Measurements from ENCODE around the gene BRD4.
A peak's percentile ranks its signal among the peaks of the same experiment; 100 is the strongest.

BRD4 gene

DNA sequence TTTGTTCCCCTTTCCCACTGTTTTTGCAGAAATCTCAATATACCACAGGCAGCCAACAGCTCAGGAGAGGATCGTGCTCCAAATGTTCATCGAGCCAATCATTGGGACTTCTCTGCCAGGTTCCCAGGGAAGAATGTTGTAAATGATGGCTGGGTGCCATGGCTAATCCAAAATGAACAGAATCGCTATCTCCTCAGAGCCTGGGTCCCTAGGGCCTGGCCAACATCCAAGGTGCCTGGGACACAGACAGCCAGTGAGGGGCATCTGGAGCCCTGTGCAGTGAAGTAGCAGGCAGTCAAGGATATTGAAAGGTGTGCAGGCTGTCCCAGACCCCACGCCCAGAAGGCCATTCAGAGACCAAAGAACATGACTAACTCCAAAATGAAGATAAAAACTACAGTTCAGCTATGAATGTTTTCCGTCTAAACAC is 37.8 kb downstream of the BRD4 start:
- Histone ChIP-seq H3K36me3 (no peaks in the 10 kb centered on the region), H3K9me3 (no peaks in the 10 kb centered on the region), H3K4me1 (peaks cover 9 to 99% (median 92%) of the 10 kb centered on the region in 4 donors), H3K4me3 (no peak overlapping the region), H3K27ac (peak overlapping the region; percentile 34 to 54), H3K27me3 (no peaks in the 10 kb centered on the region)
- TF ChIP-seq, protein P1, sequence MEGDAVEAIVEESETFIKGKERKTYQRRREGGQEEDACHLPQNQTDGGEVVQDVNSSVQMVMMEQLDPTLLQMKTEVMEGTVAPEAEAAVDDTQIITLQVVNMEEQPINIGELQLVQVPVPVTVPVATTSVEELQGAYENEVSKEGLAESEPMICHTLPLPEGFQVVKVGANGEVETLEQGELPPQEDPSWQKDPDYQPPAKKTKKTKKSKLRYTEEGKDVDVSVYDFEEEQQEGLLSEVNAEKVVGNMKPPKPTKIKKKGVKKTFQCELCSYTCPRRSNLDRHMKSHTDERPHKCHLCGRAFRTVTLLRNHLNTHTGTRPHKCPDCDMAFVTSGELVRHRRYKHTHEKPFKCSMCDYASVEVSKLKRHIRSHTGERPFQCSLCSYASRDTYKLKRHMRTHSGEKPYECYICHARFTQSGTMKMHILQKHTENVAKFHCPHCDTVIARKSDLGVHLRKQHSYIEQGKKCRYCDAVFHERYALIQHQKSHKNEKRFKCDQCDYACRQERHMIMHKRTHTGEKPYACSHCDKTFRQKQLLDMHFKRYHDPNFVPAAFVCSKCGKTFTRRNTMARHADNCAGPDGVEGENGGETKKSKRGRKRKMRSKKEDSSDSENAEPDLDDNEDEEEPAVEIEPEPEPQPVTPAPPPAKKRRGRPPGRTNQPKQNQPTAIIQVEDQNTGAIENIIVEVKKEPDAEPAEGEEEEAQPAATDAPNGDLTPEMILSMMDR (IDR thresholded peaks at IDR 0.05): no peak
- no peak for DNase-seq
- intact Hi-C loops (cut with DNase I; ENCODE audit: low total_unique reads): no loop called here

DNA sequence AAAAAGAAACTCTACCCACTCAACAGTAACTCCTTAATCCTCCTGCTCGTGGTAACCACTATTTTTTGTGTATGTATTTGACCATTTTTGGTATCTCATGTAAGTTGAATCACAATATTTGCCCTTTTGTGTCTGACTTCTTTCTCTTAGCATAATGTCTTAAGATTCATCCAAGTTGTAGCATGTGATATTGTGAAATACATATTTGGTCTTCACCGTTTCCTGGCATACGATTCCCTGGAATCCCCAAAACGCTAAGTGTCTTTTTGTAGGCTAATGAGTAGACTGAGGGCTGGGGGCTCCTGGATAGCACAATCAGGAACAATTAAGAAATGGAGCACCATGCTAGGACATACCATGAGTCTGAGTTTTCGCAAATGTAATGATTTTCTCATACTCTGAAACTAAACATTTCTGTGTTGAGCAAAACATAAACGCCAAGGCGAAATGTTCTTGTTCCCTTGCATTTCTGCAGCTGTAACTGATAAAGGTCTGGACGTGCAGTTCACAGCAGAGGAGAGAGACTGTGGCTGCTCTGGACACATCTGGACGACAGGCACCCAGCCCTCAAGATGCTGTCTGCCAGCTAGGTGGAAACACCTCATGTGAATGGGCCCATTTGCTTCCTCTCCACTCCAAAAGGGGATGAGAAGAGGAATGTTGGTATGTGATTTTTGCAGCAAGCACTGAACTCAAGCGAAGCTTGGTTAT is 38.4 kb downstream of the BRD4 start:
- Histone ChIP-seq H3K4me3 (no peak overlapping the region), H3K36me3 (no peaks in the 10 kb centered on the region), H3K27ac (peak overlapping the region; percentile 39 to 54), H3K27me3 (no peaks in the 10 kb centered on the region), H3K4me1 (peaks cover 9 to 99% (median 93%) of the 10 kb centered on the region in 4 donors), H3K9me3 (no peaks in the 10 kb centered on the region)
- no peak for DNase-seq
- TF ChIP-seq, protein P1 (IDR thresholded peaks at IDR 0.05): no peak
- intact Hi-C loops (cut with DNase I; ENCODE audit: low total_unique reads): no loop called here

DNA sequence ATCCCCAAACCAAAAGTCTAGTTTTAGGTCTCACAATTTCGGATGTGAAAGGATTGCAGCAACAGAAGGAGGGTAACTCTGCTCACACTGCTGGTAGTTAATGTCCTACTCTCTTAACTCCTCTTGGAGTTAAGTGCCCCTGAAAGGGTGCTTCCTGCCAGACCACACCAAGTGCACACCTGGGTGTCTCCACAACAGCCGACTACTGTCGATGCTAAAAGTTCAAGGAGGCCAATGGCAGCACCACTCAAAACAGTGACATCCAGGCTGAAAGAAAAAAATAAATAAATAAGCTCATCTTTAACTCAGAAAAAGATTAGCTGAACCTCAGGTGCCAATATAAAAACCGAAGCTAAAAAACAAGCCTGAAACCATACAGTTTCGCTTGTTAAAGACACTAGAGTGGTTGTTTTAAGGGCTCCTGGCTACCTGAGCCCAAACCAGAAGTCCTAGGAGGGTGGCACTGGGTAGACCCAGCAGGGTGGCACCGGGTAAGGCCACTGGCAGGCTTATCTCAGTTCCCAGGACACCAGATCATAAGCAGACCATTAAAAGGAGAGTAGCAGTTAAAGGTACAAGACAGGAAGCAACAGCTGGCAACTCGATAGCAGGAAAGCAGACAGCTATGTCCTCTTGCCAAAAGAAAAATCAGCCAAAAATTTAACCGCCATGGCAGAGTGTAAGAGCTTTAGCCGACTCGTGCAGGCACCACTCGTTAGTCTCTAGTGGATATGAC is 39.3 kb downstream of the BRD4 start:
- H3K4me1 ChIP-seq: peaks cover 8 to 99% (median 94%) of the 10 kb centered on the region in 4 donors
- TF ChIP-seq, protein P1 (IDR thresholded peaks at IDR 0.05): no peak
- peak overlapping the region; percentile 39 to 54 for H3K27ac ChIP-seq
- intact Hi-C loops (cut with DNase I; ENCODE audit: low total_unique reads): no loop called here
- H3K4me3 ChIP-seq: no peak overlapping the region
- no peak for DNase-seq
- H3K36me3 ChIP-seq: no peaks in the 10 kb centered on the region
- H3K9me3 ChIP-seq: no peaks in the 10 kb centered on the region
- no peaks in the 10 kb centered on the region for H3K27me3 ChIP-seq

DNA sequence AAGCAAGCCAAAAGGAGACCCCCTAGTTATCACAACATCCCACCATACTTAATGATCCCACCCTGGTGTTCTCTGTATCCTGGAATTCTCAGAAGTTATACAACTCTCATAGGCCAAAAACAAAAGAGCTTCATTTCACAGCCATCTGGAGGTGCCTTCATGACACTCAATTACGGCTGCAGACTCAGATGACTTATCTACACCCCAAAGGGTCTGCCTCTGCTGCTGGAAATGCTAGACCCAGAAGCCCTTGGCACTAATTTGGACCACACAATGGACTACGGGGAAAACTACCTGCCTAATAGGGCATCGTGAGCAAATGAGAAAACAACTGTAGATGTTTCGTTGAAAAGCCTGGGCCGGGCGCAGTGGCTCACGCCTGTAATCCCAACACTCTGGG is 40.2 kb downstream of the BRD4 start:
- peaks cover 5 to 99% (median 94%) of the 10 kb centered on the region in 4 donors for H3K4me1 ChIP-seq
- no peak overlapping the region for H3K27ac ChIP-seq
- TF ChIP-seq, protein P1 (IDR thresholded peaks at IDR 0.05): no peak
- no peaks in the 10 kb centered on the region for H3K9me3 ChIP-seq
- H3K4me3 ChIP-seq: no peak overlapping the region
- intact Hi-C loops (cut with DNase I; ENCODE audit: low total_unique reads): no loop called here
- H3K36me3 ChIP-seq: no peaks in the 10 kb centered on the region
- DNase-seq: no peak
- H3K27me3 ChIP-seq: no peaks in the 10 kb centered on the region

DNA sequence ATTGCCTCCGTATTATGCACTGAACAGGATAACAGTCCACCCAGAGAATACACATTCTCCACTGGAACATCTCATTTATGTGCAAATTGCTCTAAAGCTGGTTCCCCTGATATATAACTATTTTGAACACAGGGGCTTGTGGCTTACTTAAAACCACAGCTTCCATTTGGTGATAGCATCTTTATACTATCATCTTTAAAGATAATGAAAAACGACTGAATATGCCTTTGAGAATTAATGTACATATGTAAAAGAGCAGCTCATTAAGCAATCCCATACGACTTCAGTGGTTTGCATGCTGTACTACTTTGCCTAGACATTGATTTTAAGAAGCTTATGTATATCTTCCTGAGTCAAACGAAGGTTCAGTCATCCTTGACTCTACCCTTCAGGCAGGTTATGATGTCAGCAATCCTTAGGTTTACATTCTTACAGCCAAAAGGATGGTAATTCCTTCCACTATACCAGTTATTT is 40.8 kb downstream of the BRD4 start:
- no peaks in the 10 kb centered on the region for H3K27me3 ChIP-seq

More for the DNA sequence above, 40.8 kb downstream of the BRD4 start:
- Histone ChIP-seq H3K27ac (no peak overlapping the region), H3K9me3 (no peaks in the 10 kb centered on the region), H3K4me1 (peaks cover under 1 to 99% (median 90%) of the 10 kb centered on the region in 4 donors), H3K36me3 (no peaks in the 10 kb centered on the region), H3K4me3 (no peak overlapping the region)
- no peak for DNase-seq
- intact Hi-C loops (cut with DNase I; ENCODE audit: low total_unique reads): no loop called here
- TF ChIP-seq, protein P1 (IDR thresholded peaks at IDR 0.05): no peak
